Ishikawa (cell line): ENCODE results near the gene ZSWIM5.

Experiments
- CEBPB ChIP-seq: IDR thresholded peaks from 2 replicates; pipeline ENCODE4 v1.6.1; 2012
- CREB1 ChIP-seq: IDR thresholded peaks from 2 replicates; pipeline ENCODE4 v1.6.1; 2012; ENCODE audit warnings: low read depth
- EGR1 ChIP-seq: IDR thresholded peaks from 2 replicates; pipeline ENCODE4 v1.6.1; 2012
- EP300 ChIP-seq: IDR thresholded peaks from 2 replicates; pipeline ENCODE4 v1.6.1; 2012; ENCODE audit warnings: borderline replicate concordance
- NFIC ChIP-seq: IDR thresholded peaks from 2 replicates; pipeline ENCODE4 v1.6.1; 2012
- RAD21 ChIP-seq: IDR thresholded peaks from 2 replicates; pipeline ENCODE4 v1.6.1; 2012; ENCODE audit warnings: low read depth
- TAF1 ChIP-seq: IDR thresholded peaks from 2 replicates; pipeline ENCODE4 v1.6.1; 2012; ENCODE audit warnings: low read depth, mild to moderate bottlenecking
- TCF12 ChIP-seq: IDR thresholded peaks from 2 replicates; pipeline ENCODE4 v1.6.1; 2012; ENCODE audit warnings: low read depth
- TEAD4 ChIP-seq: IDR thresholded peaks from 2 replicates; pipeline ENCODE4 v1.6.1; 2012
- YY1 ChIP-seq: IDR thresholded peaks from 2 replicates; pipeline ENCODE4 v1.6.1; 2012; ENCODE audit warnings: low read depth
- ZBTB7A ChIP-seq: IDR thresholded peaks from 2 replicates; pipeline ENCODE4 v1.6.1; 2012; ENCODE audit warnings: low read depth
- TF ChIP-seq, protein P1 (sequence below): IDR thresholded peaks from 2 replicates; pipeline ENCODE4 v1.6.1; 2012
- TF ChIP-seq, protein P2 (sequence below): IDR thresholded peaks from 2 replicates; pipeline ENCODE4 v1.6.1; 2012; ENCODE audit warnings: low read depth, mild to moderate bottlenecking
- TF ChIP-seq, protein P3 (sequence below): IDR thresholded peaks from 2 replicates; pipeline ENCODE4 v1.6.1; 2012

DNA sequence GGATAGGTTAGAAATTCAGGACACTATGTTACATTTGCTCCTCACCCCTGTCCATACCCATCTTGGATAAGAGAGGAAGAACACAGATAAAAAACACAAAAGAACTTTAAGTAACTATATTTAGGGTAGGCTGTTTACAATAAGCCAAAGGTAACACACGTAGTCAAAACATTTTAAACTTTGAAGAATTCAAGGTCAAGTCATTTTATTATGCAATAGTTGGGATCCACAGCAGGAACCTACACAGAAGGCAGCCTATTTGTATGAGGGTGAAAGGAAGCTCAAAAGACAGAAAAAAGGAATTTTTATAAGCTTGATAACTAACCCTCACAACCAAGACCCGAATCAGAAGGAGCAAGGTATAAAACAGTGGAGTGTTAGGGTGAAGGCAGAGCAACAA is 89.6 kb downstream of the ZSWIM5 start:
- TF ChIP-seq EP300 (no peak), ZBTB7A (no peak), RAD21 (no peak), CREB1 (no peak), TCF12 (no peak), TEAD4 (no peak), CEBPB (no peak), TAF1 (no peak), YY1 (no peak), EGR1 (no peak), NFIC (no peak)
- TF ChIP-seq, protein P1, sequence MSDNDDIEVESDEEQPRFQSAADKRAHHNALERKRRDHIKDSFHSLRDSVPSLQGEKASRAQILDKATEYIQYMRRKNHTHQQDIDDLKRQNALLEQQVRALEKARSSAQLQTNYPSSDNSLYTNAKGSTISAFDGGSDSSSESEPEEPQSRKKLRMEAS: no peak
- TF ChIP-seq, protein P2, sequence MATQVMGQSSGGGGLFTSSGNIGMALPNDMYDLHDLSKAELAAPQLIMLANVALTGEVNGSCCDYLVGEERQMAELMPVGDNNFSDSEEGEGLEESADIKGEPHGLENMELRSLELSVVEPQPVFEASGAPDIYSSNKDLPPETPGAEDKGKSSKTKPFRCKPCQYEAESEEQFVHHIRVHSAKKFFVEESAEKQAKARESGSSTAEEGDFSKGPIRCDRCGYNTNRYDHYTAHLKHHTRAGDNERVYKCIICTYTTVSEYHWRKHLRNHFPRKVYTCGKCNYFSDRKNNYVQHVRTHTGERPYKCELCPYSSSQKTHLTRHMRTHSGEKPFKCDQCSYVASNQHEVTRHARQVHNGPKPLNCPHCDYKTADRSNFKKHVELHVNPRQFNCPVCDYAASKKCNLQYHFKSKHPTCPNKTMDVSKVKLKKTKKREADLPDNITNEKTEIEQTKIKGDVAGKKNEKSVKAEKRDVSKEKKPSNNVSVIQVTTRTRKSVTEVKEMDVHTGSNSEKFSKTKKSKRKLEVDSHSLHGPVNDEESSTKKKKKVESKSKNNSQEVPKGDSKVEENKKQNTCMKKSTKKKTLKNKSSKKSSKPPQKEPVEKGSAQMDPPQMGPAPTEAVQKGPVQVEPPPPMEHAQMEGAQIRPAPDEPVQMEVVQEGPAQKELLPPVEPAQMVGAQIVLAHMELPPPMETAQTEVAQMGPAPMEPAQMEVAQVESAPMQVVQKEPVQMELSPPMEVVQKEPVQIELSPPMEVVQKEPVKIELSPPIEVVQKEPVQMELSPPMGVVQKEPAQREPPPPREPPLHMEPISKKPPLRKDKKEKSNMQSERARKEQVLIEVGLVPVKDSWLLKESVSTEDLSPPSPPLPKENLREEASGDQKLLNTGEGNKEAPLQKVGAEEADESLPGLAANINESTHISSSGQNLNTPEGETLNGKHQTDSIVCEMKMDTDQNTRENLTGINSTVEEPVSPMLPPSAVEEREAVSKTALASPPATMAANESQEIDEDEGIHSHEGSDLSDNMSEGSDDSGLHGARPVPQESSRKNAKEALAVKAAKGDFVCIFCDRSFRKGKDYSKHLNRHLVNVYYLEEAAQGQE: no peak
- TF ChIP-seq, protein P3, sequence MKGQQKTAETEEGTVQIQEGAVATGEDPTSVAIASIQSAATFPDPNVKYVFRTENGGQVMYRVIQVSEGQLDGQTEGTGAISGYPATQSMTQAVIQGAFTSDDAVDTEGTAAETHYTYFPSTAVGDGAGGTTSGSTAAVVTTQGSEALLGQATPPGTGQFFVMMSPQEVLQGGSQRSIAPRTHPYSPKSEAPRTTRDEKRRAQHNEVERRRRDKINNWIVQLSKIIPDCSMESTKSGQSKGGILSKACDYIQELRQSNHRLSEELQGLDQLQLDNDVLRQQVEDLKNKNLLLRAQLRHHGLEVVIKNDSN: no peak
